Right forelimb (tissue), 1 donor: Measurements from ENCODE around the gene RADIL.

Experiments used
- DNase-seq: peaks from one replicate; pipeline ENCODE4 v3.0.0-alpha.2; 2018

The RADIL gene

DNA sequence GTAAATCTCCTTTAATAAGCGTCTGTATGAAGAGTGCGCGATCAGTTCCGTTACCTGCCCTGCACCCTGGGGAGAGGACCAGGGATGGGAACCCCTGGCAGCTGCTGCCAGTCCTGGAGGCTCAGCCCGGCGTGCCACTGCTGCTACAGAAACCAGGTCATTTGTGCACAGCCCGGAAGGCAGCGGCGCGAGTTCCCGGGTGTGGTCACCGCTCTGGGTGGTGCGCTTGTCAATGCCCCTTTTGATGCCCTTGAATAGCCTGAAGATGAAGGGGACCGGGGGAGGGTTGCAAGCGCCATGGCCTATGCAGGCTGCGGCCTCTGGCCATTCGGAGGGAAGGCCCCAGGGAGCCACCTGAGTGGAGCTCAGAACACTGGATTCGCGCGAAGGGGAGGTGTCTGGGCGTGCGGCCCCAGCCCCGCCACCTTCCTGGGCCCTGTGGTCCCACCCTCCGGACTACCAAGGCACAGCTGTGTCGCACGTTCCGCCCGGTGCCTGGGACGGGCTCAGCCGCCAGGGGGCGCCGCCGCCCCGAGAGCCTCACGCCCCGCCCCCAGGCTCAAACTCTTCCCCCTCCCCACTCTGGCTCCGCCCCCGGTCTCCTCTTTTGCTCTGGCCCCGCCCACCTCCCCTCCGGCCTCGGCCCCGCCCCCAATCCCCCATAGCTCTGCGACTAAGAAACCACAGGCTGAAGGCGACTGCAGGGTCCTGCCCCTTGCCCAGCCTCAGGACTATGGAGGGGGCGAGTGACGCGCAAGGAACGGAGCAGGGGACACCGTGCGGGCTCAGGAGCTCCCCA is 91.6 kb downstream of the RADIL start:
- DNase-seq = peak; percentile 89

DNA sequence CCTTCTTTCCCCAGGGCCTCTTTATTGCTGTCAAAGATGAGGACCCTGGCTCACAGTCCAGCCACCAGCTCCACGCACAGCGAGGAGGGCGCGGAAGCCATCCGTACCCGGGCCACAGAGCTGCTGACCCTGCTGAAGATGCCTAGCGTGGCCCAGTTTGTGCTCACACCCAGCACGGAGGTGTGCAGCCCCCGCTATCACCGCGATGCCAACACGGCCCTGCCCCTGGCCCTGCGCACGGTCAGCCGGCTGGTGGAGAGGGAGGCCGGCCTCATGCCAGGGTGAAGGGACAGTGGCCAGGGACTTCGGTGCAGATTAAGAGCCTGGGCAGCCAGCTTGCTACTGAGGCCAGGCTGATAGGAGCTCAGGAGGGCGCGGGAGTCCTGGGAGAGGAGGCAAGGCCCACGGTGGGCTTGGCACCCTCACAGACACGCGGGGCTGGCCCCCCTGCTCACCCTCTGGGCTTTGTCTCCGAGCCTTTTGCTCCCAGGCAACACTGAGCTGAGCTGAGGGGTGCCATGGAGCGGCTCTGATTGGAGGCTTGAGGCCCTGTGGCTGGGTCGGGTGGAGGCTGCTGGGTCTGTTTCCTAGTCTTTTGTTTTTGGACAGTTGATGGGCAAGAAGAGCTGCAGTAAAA is 92.3 kb downstream of the RADIL start:
- DNase-seq = no peak

DNA sequence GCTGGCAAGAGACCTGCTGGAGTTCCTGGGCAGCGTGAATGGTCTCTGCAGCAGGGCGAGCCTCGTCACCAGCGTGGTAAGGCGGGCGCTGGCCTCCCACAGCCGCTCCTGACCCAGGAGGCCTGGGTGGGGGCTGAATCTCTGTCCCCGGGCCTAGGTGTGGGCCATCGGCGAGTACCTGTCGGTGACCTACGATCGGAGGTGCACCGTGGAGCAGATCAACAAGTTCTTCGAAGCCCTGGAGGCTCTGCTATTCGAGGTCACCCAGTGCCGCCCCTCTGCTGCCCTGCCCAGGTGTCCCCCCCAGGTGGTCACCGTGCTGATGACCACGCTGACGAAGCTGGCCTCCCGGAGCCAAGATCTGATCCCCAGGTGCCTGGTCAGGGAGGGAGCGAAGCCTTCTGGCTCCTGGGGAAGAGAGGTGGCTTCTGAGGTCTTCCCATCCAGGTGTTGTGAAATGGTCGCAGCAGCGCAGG is 93.0 kb downstream of the RADIL start:
- no peak for DNase-seq

DNA sequence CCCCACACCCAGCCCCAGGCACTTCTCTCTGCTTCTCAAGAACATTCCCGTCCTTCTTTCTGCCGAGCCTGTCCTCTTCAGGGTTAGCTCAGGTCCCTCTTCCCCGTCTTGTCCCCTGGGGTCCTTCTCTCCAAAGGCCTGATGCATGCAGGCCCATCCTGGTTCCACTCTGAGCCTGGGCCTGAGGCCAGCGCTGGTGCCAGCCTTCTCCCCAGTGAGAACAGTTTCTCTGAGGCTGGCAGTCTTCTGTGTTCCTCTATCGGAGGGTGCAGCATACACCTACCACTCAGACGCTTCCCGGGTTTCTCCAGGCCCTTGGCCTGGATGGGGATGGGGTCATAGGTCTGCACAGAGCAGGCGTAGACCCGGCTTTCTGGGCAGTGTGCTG is 93.4 kb downstream of the RADIL start:
- no peak for DNase-seq

DNA sequence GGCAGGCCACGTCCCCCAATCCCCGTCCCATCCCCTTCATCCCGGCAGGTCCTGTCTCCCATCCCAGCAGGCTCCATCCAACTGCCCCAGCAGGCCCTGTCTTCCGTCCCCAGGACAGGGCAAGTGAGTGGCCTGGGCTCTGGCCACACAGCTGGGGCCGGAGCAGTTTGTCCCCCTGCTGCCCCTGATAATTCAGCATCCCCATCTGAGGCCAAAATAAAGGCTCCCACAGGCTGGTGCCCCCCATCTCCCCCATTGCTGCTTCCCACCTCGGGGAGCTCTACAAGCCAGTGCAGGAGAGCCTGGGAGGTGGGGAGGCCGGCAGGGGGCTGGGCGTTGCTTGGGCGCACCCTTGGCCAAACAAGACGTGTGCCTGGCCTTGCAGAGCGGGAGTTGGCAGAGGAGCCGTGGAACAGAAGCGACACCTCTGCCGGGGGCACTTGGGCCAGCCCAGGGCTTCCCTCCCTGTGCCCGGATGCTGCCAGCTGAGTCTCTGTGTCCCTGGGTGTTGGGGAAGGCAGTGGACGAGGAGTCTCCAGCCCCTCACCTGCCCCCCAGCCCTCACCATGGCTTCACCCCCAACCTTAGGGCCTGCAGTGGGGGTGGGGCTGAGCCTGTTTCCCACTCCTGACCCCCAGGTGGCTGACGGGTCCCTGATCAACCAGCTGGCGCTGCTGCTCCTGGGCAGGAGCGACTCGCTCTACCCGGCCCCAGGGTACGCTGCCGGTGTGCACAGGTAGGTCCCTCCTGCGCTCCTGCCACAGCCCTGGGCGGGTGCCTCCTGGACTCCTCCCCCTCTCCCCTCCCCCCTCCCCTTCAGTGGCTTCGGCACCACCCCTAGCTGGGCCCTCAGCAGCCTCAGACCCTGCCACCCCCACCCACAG is 94.1 kb downstream of the RADIL start:
- no peak for DNase-seq

DNA sequence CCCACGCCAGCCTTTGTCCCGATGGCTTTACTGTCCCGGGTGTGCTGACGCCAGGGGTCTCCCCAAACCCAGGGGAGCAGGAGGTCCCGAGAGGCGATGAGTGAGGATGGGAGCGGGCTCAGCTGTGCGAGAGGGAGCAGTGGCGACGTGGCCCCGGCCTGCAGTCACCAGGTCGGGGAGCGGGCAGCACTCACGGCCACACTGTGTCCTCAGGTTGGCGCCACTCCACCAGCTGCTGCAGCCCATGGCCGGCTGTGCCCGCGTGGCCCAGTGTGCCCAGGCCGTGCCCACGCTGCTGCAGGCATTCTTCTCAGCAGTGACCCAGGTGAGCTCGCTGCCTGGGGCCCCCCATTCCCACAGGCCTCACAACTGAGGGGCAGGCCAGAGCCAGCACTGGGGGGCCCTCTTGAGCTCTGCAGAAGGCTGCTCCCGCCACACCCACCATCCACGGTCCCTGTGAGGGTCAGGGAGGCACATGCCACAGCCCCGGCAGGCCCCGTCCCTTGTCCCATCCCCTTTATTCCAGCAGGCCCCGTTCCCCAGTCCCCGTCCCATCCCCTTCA is 94.8 kb downstream of the RADIL start:
- DNase-seq = no peak

DNA sequence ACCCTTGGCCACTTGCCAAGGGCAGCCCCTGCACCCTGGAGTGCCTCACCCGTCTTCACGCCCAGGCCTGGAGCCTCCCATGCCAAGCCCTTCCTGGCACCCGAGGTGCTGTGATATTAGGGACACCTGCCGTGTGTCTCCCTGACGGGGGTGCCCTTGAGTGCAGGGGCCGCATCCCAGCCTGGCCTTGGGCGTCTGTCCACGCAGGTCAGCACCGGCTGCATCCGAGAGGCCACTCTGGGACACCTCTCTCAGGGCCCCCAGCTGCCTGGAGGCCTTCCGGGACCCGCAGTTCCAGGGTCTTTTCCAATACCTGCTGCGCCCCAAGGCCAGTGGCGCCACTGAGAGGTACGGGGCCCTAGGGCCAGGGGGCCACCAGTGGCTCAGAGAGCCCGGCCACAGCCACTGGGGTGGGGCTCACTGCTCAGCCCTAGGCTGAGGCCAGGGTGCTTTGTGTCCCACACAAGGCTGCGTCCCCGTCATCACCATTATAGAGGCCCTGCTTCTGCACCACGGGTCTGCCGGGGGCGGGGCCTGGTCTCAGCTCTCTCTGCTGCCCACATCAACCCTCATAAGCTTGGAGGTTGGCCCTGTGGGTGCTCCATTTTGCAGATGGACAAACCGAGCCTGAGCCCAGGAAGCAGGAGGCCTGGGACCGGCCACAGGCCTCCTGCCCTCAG is 95.4 kb downstream of the RADIL start:
- DNase-seq = no peak

DNA sequence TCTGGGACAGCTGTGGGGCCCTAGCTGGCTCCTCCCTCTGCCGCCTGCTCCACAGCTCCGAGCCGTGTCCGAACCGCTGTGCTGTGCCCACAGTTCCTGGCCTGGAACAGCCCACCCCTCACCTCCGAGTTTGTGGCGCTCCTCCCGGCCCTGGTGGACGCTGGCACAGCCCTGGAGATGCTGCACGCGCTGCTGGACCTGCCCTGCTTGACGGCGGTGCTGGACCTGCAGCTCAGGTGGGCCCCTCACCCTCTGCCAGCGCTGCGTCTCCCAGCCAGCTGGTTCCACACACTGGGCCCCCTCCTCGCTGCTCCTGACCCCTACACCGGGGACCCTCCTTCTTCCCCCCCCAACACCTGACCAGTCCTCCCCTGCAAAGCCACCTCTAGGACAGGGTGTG is 96.0 kb downstream of the RADIL start:
- no peak for DNase-seq

DNA sequence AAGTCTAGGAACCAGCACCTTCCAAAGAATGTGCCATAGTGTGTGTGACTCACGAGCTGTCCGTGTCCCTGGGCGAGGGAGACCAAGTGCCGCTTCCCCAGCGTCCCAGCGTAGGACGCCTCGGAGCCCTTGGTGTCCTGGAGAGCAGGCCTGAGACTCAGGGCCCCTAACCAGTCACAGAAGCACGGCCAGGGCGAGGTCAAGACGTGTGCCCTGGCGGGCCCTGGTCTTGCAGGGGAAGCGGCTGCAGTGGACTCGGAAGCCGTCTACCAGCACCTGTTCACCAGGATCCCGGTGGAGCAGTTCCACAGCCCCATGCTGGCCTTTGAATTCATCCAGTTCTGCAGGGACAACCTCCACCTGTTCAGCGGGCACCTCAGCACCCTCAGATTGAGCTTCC is 97.5 kb downstream of the RADIL start:
- no peak for DNase-seq

DNA sequence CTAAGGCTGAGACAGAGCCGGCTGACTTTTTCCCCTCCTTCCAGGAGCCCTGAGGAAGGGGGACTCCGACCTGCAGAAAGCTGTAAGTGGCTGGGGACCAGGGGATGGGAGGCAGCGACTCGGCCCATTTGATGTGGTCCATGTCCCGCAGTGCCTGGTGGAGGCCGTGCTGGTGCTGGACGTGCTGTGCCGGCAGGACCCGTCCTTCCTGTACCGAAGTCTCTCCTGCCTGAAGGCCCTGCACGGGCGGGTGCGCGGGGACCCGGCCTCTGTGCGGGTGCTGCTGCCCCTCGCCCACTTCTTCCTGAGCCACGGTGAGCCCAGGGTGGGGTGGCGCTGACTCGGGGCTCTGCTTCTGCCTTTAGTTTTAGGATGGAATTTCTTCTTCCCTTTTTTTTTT is 98.1 kb downstream of the RADIL start:
- no peak for DNase-seq

DNA sequence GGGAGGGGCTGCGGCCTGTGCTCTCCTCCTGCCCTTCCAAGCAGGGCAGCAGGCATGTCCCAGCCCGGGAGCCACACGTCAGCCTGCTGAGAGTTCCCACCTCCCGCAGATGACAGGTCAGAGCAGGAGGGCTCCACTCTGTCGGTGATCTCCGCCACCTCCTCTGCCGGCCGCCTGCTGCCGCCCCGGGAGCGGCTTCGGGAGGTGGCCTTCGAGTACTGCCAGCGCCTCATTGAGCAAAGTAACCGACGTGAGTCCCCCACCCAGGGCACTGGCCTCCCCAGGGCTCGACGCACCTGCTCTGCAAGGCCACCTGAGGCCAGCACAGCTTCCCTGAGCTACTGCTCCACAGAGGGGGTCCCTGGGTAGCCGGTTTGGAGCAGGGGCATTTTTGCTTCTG is 98.7 kb downstream of the RADIL start:
- no peak for DNase-seq

DNA sequence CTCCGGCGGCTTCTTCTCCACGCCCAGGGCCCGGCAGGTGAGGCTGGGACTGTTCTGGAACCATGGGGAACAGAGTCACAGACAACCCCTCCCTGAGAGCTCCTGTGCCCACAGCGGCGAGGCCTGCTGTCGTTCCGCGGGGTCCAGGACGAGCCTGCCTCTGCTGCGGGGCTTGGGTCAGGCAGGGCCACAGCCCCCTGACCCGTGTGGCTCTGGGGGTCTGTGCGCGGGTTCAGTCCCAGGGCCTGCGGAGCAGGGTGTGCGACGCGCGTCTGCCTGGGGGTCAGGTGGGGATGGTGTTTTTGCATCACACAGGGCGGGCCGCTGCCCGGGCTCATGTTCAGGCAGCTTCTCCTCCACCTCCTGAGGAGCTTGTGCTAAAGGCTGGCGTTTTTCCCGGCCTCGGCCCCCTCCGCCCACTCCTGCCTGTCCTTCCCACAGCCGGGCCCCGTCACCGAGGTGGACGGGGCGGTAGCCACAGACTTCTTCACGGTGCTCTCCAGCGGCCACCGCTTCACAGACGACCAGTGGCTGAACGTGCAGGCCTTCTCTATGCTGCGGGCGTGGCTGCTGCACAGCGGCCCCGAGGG is 99.7 kb downstream of the RADIL start:
- DNase-seq = no peak

DNA sequence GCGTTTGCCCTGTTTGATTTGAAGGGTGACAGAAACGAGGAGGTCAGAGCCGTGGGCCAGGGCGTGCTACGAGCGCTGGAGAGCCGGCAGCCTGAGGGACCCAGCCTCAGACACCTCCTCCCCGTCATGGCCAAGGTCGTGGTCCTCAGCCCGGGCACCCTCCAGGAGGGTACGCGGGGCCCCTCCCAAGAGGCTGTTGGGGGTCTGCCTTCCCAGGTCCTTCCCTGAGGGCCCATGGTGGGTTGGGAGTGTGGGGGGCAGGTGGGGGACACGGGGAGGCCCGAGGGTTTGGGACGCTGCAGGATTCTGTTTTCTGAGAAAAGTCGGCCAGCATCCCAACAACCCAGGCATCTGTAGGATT is 100.2 kb downstream of the RADIL start:
- DNase-seq = no peak

DNA sequence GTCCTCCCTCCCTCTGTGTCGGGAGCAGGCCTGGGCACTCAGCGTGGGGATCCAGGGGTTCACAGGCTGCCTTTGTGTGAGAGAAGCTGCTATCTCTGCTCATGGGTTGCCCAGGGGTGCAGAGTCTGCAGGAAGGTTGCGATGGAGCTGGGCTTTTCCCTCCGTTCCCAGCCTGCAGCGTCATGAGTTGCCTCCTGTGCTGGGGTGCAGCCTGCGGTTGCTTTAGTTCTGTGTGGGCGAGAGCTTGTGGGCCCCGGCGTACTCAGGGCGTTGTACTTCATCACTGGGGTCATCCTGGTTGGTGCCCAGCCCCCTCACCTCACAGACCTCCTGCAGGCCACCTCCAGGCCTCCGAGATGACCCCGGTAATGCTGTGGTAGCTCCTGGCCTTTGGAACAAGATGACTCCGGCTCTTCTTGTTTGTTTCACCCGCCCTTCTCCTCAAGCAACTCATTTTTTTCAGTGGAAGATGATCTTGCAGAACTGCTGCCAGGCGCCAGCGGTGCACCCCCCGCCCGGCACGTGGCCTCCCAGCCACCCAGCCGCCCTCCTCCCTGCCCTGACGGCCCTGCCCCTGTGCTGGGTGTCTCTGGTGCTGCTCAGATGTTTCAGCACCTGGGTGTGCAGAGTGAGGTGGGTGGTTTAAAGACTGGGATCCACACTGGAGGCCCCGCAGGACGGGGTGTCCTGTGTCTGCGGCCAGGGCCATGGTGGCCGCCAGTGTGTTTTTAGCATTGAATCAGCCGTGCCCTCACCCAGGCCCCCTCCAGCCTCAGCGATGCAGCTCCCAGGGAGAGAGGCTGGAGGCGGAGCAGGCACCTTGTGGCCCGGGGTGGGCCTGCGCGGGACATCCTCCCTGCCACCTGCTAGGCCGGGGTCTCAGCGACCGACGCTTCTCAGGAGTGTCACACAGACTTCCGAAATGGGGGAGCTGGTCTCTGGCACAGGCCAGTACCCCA is 100.9 kb downstream of the RADIL start:
- DNase-seq = no peak

DNA sequence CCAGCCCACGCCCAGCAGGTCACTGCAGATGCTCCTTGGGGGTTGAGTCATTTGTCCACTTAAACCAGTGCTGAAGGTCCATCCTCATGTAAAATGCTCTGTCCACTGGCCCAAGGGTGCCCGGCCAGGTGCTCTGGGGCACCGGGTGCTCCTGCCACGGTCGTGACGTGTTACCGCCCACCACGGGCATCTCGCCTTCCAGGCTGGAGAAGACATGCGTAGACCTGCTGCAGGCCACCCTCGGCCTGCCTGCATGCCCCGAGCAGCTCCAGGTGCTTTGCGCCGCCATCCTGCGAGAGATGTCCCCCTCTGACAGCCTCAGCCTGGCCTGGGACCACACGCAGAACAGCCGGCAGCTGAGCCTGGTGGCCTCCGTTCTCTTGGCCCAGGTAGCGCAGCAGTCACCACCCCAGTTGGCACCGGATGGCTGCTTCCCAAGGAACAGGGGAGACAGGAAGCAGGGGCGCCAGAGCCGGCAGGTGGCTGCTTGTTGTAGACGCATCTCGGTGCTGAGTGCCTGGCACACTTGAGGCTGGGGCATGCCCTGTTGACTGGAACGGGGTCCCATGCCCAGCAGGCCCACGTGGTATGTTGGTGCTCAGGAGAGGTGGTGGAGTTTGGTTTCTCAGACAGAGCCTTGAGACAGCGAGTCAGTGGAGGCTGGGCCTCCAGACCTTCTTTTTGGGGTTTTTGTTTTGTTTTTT is 102.0 kb downstream of the RADIL start:
- no peak for DNase-seq

DNA sequence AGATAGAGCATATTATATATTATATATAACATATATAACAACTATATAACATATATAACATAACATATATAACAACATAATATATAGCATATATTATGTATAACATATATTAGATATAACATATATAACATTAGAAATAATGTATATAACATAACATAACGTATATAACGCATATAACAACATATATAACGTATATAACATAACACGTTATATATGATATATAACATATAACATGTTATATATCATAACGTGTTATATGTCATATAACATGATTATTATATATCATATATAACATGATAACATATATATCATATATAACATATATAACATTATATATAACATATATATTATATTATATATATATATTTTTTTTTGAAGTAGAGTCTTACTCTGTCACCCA is 104.4 kb downstream of the RADIL start:
- DNase-seq = no peak

DNA sequence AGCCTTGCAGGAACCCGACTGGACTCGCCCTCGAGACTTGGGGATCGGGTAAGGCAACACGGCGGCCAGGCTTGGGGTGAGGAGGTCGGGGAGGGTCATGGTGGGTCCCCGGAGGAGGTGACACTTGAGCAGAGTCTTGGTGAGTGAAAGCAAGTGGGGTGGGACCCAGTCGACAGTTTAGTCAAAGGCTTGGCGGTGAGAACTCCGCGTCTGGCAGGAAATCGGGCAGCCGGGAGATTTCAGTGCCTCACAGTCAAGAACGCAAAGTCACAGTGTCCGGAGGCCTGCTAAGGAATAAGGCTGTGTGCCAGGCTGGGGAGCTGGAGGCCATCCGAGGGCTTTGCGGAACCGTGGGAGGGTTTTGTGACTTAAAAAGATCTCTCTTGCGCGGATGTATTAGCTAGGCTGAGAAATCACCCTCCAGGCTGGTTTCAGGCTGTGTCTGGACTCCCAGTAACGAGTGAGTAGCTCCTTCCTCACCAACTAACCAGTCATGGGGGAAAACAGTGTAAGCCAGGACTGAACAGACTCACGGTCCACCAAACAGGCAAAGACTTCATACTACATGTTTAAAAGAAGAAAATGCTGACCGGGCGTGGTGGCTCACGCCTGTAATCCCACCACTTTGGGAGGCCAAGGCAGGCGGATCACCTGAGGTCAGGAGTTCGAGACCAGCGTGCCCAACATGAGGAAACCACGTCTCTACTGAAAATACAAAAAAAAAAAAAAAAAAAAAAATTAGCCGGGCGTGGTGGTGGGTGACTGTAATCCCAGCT is 107.5 kb downstream of the RADIL start:
- no peak for DNase-seq

DNA sequence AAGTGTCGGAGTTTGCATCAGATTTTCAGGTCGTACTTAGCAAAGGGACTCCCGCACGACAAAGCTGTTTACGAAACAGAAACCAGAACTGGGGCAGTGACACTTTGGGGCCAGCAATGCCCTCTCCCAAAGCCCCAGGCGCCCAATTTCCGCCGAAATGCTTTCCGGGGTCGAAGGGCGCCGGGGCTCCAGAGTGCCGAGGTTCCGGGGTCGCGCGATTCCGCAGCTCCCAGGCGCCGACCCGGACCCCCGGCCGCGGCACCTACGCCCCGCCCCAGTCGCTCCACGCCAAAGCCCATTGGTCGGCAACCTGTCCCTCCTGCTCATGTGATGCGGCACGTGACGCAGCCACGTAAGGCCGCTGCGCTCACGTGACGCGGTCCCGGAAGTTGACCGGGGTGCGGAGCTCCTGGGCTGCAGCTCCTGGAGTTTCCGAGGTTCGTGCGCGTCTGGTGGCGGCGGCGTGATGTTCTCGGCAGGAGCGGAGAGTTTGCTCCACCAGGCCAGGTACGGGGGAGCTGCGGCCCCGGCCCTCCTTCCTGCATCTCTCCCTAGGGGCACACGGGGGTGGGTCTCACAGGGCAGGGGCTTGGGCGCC is 108.2 kb downstream of the RADIL start, which contains the start of gene AP5Z1:
AP5Z1 (plus strand) TSS at position 374 of the 598 bp plus-strand sequence; CDS start at position 467, 93 bp downstream.
- DNase-seq = peak; percentile 94

DNA sequence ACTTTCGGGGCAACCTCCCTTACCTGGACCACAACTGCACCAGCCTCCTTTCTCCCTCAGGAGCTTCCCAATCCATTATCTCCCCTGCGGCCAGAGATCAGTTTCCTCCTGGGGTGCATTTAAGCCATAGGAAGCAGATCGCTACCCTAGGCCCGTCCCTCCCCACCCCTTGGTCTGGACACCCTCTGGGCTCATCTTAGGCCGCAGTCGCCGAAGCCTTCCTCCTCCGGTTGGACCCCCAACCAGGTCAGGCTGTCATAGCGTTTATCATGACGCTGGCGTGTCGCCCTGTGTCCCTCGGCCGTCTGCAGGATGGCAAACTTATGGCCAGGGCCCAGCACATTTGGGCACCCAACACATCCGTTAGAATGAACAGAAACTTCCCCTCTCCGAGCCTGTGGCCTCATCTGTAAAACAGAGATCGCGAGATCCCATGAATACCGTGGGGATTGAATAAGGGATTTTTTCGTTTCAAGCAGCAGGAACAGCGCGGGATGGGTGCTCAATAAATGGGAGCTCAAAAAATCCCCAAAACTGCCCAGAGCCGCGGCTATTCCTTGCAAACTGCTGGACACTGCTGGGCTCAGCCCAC is 108.8 kb downstream of the RADIL start:
- no peak for DNase-seq
